K562 (cell line): Measurements from ENCODE around the gene VPS13C. TPM values are rescaled to one million over a fixed set of nuclear protein-coding genes. Genes with fewer than 3 reads are reported as not detected.

Experiments used
- ATAC-seq: fragments of 200-7000 bp; cut with Tn5 transposase; 3 replicates; pipeline ENCODE4 v1.9.1; 2020; ENCODE audit warnings: moderate library complexity
- BruUV-seq: library from RNA; stranded (reverse); fragments of 400-500 nt; replicated peaks from 2 replicates; lab custom pipeline; 2021; lab: Mats Ljungman, UMichigan
- CTCF ChIA-PET: fragments of 300-600 bp; formaldehyde crosslinking; extraction: SDS; loops from one replicate; lab custom pipeline; 2021; ENCODE audit warnings: low intra/inter-chr PET ratio; lab: Yijun Ruan, JAX
- POLR2A ChIA-PET: fragments of 300-600, 350-650 bp; sonication (Branson Sonifier 250); formaldehyde crosslinking; extraction: SDS; loops from one replicate; lab custom pipeline; 2021; ENCODE audit warnings: antibody characterized with exemption, inconsistent platforms; lab: Yijun Ruan, JAX
- DNase-seq, 4 experiments: peaks; one replicate each; pipeline versions ENCODE4 v3.0.0 to v3.0.0-alpha.2; 2011 to 2018; ENCODE audit warnings: low spot score in 3 of 4, mixed read lengths in 3 of 4; ENCODE audit errors: extremely low read depth in 1 of 4
- FAIRE-seq: peaks from 2 replicates; lab custom pipeline; 2011; peaks lifted over from hg19 to GRCh38; lab: Jason Lieb, UNC
- H2AFZ ChIP-seq: 2 replicates; pipeline ENCODE4 v1.6.0; 2011; ENCODE audit warnings: low read depth, low read length, control low read depth, inconsistent platforms
- H3K27ac ChIP-seq: fragments of 200-600 bp; 3 replicates; pipeline ENCODE4 v1.8.0; 2011; ENCODE audit warnings: low read depth, mild to moderate bottlenecking, control low read depth, inconsistent platforms, low read length, moderate library complexity, mixed read lengths; ENCODE audit errors: extremely low read depth
- H3K27me3 ChIP-seq, 2 experiments: fragments of 300-600 bp in 1 of 2; 2 replicates in 1 of 2; 3 replicates in 1 of 2; pipeline versions ENCODE4 v1.6.0 to v1.8.0; 2011; ENCODE audit warnings: inconsistent platforms in 2 of 2, low read length in 2 of 2, mild to moderate bottlenecking in 1 of 2, mixed read lengths in 1 of 2, moderate library complexity in 1 of 2; ENCODE audit not compliant: control insufficient read depth in 2 of 2, insufficient read depth in 2 of 2
- H3K36me3 ChIP-seq: fragments of 300-600 bp; 3 replicates; pipeline ENCODE4 v1.8.0; 2011; ENCODE audit warnings: mild to moderate bottlenecking, low read length, inconsistent platforms; ENCODE audit not compliant: control insufficient read depth, insufficient read depth
- H3K4me1 ChIP-seq, 2 experiments: fragments of 200-600 bp in 1 of 2; replicated peaks in 1 of 2; 2 replicates in 1 of 2; 3 replicates in 1 of 2; pipeline versions ENCODE4 v1.5.1 to v1.8.0; 2011; ENCODE audit warnings: inconsistent platforms in 2 of 2, low read length in 2 of 2, mild to moderate bottlenecking in 1 of 2, mixed read lengths in 1 of 2, moderate library complexity in 1 of 2; ENCODE audit not compliant: control insufficient read depth in 2 of 2, insufficient read depth in 2 of 2
- H3K4me2 ChIP-seq: 2 replicates; pipeline ENCODE4 v1.6.1; 2011; ENCODE audit warnings: low read length, control low read depth, inconsistent platforms, mixed read lengths; ENCODE audit not compliant: insufficient read depth
- H3K4me3 ChIP-seq: fragments of 200-600 bp; sonication (generic), shearing (Covaris generic); 2 replicates; pipeline ENCODE4 v1.5.1; 2016; ENCODE audit warnings: control low read depth, inconsistent platforms
- H3K79me2 ChIP-seq: fragments of 200-600 bp; 3 replicates; pipeline ENCODE4 v1.8.0; 2011; ENCODE audit warnings: low read length, inconsistent platforms; ENCODE audit not compliant: control insufficient read depth, insufficient read depth
- H3K9ac ChIP-seq, 2 experiments: 2 replicates each; pipeline versions ENCODE4 v1.6.0 to v1.6.1; 2011; ENCODE audit warnings: low read depth in 2 of 2, low read length in 2 of 2, control low read depth in 1 of 2, inconsistent platforms in 1 of 2, mild to moderate bottlenecking in 1 of 2, mixed read lengths in 1 of 2; ENCODE audit not compliant: insufficient read depth in 1 of 2
- H3K9me1 ChIP-seq: one replicate; pipeline ENCODE4 v1.6.0; 2011; ENCODE audit warnings: inconsistent platforms, mild to moderate bottlenecking, low read length, moderate library complexity; ENCODE audit not compliant: control insufficient read depth, insufficient read depth
- H3K9me3 ChIP-seq: replicated peaks from 2 replicates; pipeline ENCODE4 v1.5.1; 2011; ENCODE audit warnings: low read depth, low read length, inconsistent platforms; ENCODE audit not compliant: control insufficient read depth, insufficient read depth
- H4K20me1 ChIP-seq: replicated peaks from 2 replicates; pipeline ENCODE4 v1.6.1; 2011; ENCODE audit warnings: low read length, inconsistent platforms, mixed read lengths; ENCODE audit not compliant: control insufficient read depth, insufficient read depth
- C11orf30 ChIP-seq: fragments of 450-650 bp; IDR thresholded peaks from 2 replicates; pipeline ENCODE4 v1.6.1; 2016; ENCODE audit warnings: low read depth, mild to moderate bottlenecking
- MAFF ChIP-seq: IDR thresholded peaks from 2 replicates; pipeline ENCODE4 v1.6.1; 2012; ENCODE audit warnings: low read length, improper control_type of control experiment
- MAFG ChIP-seq: fragments of 450-650 bp; conservative IDR thresholded peaks from 2 replicates; pipeline ENCODE4 v1.6.1; 2016; ENCODE audit warnings: missing genetic modification characterization, missing compliant biosample characterization
- NCOA6 ChIP-seq: fragments of 450-650 bp; IDR thresholded peaks from 2 replicates; pipeline ENCODE4 v1.6.1; 2017; ENCODE audit warnings: mild to moderate bottlenecking
- NELFE ChIP-seq: IDR thresholded peaks from 2 replicates; pipeline ENCODE4 v1.6.1; 2011; ENCODE audit warnings: mild to moderate bottlenecking; ENCODE audit not compliant: insufficient read depth, insufficient read length
- NFE2 ChIP-seq: IDR thresholded peaks from 2 replicates; pipeline ENCODE4 v1.6.1; 2014; ENCODE audit warnings: antibody characterized with exemption, low read depth
- NFE2L1 ChIP-seq: fragments of 450-650 bp; IDR thresholded peaks from 2 replicates; pipeline ENCODE4 v1.6.1; 2016; ENCODE audit warnings: missing genetic modification characterization, low read depth, mild to moderate bottlenecking, missing compliant biosample characterization, moderate library complexity, borderline replicate concordance
- NFIC ChIP-seq: fragments of 450-650 bp; IDR thresholded peaks from 2 replicates; pipeline ENCODE4 v1.6.1; 2017; ENCODE audit warnings: mild to moderate bottlenecking, inconsistent platforms
- PBX2 ChIP-seq, 2 experiments: IDR thresholded peaks in 1 of 2; conservative IDR thresholded peaks in 1 of 2; 2 replicates each; pipeline ENCODE4 v1.6.1; 2016; ENCODE audit warnings: low read depth in 2 of 2, mild to moderate bottlenecking in 1 of 2, missing compliant biosample characterization in 1 of 2, missing genetic modification characterization in 1 of 2, moderate library complexity in 1 of 2
- SPI1 ChIP-seq: IDR thresholded peaks from 2 replicates; pipeline ENCODE4 v1.6.1; 2011; ENCODE audit warnings: low read depth, low read length, control low read depth, borderline replicate concordance
- ZBTB33 ChIP-seq: sonication (generic); formaldehyde crosslinking; IDR thresholded peaks from 2 replicates; pipeline ENCODE4 v1.8.1; 2023; ENCODE audit warnings: mild to moderate bottlenecking, missing genetic modification reagents
- ZNF316 ChIP-seq: fragments of 450-650 bp; IDR thresholded peaks from 2 replicates; pipeline ENCODE4 v1.6.1; 2016
- ZNF41 ChIP-seq: fragments of 250-450 bp; sonication (Bioruptor Pico); conservative IDR thresholded peaks from 2 replicates; pipeline ENCODE4 v1.4.0; 2020; ENCODE audit warnings: mild to moderate bottlenecking
- ZNF57 ChIP-seq: fragments of 450-650 bp; formaldehyde crosslinking; IDR thresholded peaks from 2 replicates; pipeline ENCODE4 v1.4.0; 2020; ENCODE audit warnings: mild to moderate bottlenecking, moderate library complexity
- WGBS: fragments of 100-300 bp; shearing (Covaris generic); methylation state at CpG from one replicate; pipeline ENCODE4 v1.1.6; 2016; ENCODE audit warnings: low coverage, mixed read lengths; ENCODE audit not compliant: insufficient coverage; ENCODE audit errors: missing lambda C conversion rate; 5-methylcytosine and 5-hydroxymethylcytosine counted together
- in situ Hi-C: fragments of 300-500 bp; cut with MboI; formaldehyde crosslinking; loops from 4 replicates; pipeline ENCODE4 v1.15.0; 2018; ENCODE audit warnings: inconsistent platforms, mixed read lengths
- intact Hi-C: fragments of 100-400 bp; cut with micrococcal nuclease; formaldehyde crosslinking; loops from 2 replicates; pipeline ENCODE4 v1.14.2; 2022
- polyA plus RNA-seq, 8 experiments: library from polyadenylated mRNA; depleted of rRNA in 4 of 8; stranded (reverse) in 5 of 8; unstranded in 3 of 8; fragments of >200 nt; fragmentation: Nextera tagmentation in 2 of 8; fragmentation: Illumina TruSeq in 1 of 8; extraction: Ambion mirVana in 2 of 8; extraction: Trizol in 1 of 8; gene quantifications; 2 replicates each; pipeline versions ENCODE4 v1.2.1 to v1.2.3, GENCODE V29; 2011 to 2014; ENCODE audit warnings: inconsistent platforms in 1 of 8, missing spikeins in 1 of 8
- total RNA-seq, 7 experiments: library from RNA; depleted of rRNA in 6 of 7; stranded (reverse); fragments of >200 nt in 6 of 7; fragmentation: Illumina TruSeq in 2 of 7; extraction: Trizol in 2 of 7; gene quantifications; 2 replicates each; pipeline versions ENCODE4 v1.2.1 to v1.2.3, GENCODE V29; 2011 to 2021; ENCODE audit warnings: low replicate concordance in 1 of 7

VPS13C gene
- total and polyA plus RNA-seq, 9 of the 15 experiments (the other 6 are each of a cell fraction or from before 2014, with no cell fraction given): 5.2 to 32.3 (median 15.7) TPM

GRCh38 chr15:61936528-61937195 is 123.6 kb downstream of the VPS13C start:
- no peak for FAIRE-seq
- peak; percentile 59 for ATAC-seq
- no peaks in the 10 kb centered on the region; a peak in 1 of 5 replicates for H3K4me1 ChIP-seq
- no peaks in the 10 kb centered on the region for H3K27me3 ChIP-seq
- no peaks in the 10 kb centered on the region for H3K9me3 ChIP-seq
- no peak for DNase-seq
- in situ Hi-C loops: no loop called here
- H3K4me2 ChIP-seq: no peak overlapping the region
- H3K79me2 ChIP-seq: no peaks in the 10 kb centered on the region
- TF ChIP-seq MAFG (tag): peak; percentile 78
- peak; percentile 27; the same call in 1 of the 2 replicates for TF ChIP-seq NFE2
- peak; percentile 63 for TF ChIP-seq NFIC
- no peak for TF ChIP-seq NELFE
- TF ChIP-seq NCOA6: no peak
- TF ChIP-seq SPI1: no peak
- no peak for TF ChIP-seq ZNF57 (CRISPR knock-in tag)
- no peak for TF ChIP-seq ZBTB33 (CRISPR knock-in tag)
- TF ChIP-seq PBX2 (CRISPR knock-in tag; IDR thresholded peaks at IDR 0.05; ENCODE audit: low read depth): no peak
- no peak for TF ChIP-seq PBX2 (tag; conservative IDR thresholded peaks at IDR 0.05; ENCODE audit: low read depth)
- no peak for TF ChIP-seq ZNF41 (CRISPR knock-in tag)
- peak; percentile 33; the same call in 1 of the 2 replicates for TF ChIP-seq MAFF
- TF ChIP-seq C11orf30: peak; percentile 29; the same call in 1 of the 2 replicates
- TF ChIP-seq ZNF316: peak; percentile 44
- TF ChIP-seq NFE2L1 (tag): peak; percentile 64; the same call in 1 of the 2 replicates
- WGBS: 17% methylated on average over 4 of the region's 4 CpGs
- no peak overlapping the region for H3K9ac ChIP-seq
- H3K36me3 ChIP-seq: peaks cover 10% of the 10 kb centered on the region; the same call in 1 of the 3 replicates
- no peak overlapping the region for H2AFZ ChIP-seq
- H4K20me1 ChIP-seq: no peaks in the 10 kb centered on the region
- POLR2A ChIA-PET: interaction anchor here (1.1 kb wide), 1 partner anchor 33 kb away, joined by 3 read pairs; no protein-coding TSS in a partner anchor
- no peaks in the 10 kb centered on the region for H3K9me1 ChIP-seq
- BruUV-seq: no TSS peak
- no peak overlapping the region for H3K4me3 ChIP-seq
- intact Hi-C loops: no loop called here
- CTCF ChIA-PET: no interaction called here
- 0 out of 3 replicates have a peak overlapping the region, but pooled peaks have one; percentile 0 for H3K27ac ChIP-seq
